HEK293 (cell line): ENCODE results near the gene SPEF1.

ENCODE experiments used
- CTCF ChIA-PET: fragments of 350-600 bp; formaldehyde crosslinking; extraction: SDS; loops from one replicate; lab custom pipeline; 2021; ENCODE audit warnings: antibody characterized with exemption; lab: Yijun Ruan, JAX
- POLR2A ChIA-PET: fragments of 300-600 bp; formaldehyde crosslinking; extraction: SDS; loops from one replicate; lab custom pipeline; 2020; ENCODE audit warnings: antibody characterized with exemption, inconsistent platforms; lab: Yijun Ruan, JAX
- H3K27ac ChIP-seq: fragments of 200-500 bp; sonication (Bioruptor generic); 2 replicates; pipeline ENCODE4 v1.5.1; 2014; ENCODE audit warnings: low read depth, low read length, control low read depth, inconsistent platforms; ENCODE audit errors: extremely low read depth
- H3K36me3 ChIP-seq, 2 experiments: fragments of 200-500 bp in 1 of 2; sonication (Bioruptor generic) in 1 of 2; 1 replicate in 1 of 2; 2 replicates in 1 of 2; pipeline ENCODE4 v1.5.1; 2014 to 2017; ENCODE audit warnings: inconsistent platforms in 2 of 2, low read length in 2 of 2; ENCODE audit not compliant: control insufficient read depth in 2 of 2, insufficient read depth in 1 of 2
- H3K4me1 ChIP-seq: fragments of 200-500 bp; sonication (Bioruptor generic); 2 replicates; pipeline ENCODE4 v1.5.1; 2014; ENCODE audit warnings: mild to moderate bottlenecking, low read length, inconsistent platforms; ENCODE audit not compliant: control insufficient read depth, insufficient read depth
- H3K4me3 ChIP-seq: 2 replicates; pipeline ENCODE4 v1.5.1; 2011; ENCODE audit warnings: low read depth, mild to moderate bottlenecking, control low read depth, low read length, moderate library complexity
- H3K9me3 ChIP-seq: fragments of 200-500 bp; sonication (Bioruptor generic); 2 replicates; pipeline ENCODE4 v1.5.1; 2014; ENCODE audit warnings: low read depth, low read length, inconsistent platforms; ENCODE audit not compliant: control insufficient read depth, insufficient read depth
- FEZF1 ChIP-seq: fragments of 450-650 bp; formaldehyde crosslinking; IDR thresholded peaks from 2 replicates; pipeline ENCODE4 v1.5.1; 2016; ENCODE audit warnings: missing biosample characterization, missing genetic modification characterization
- GFI1B ChIP-seq: fragments of 450-650 bp; formaldehyde crosslinking; IDR thresholded peaks from 2 replicates; pipeline ENCODE4 v1.5.1; 2016; ENCODE audit warnings: missing biosample characterization, missing genetic modification characterization
- KLF1 ChIP-seq: fragments of 450-650 bp; formaldehyde crosslinking; IDR thresholded peaks from 2 replicates; pipeline ENCODE4 v1.5.1; 2016; ENCODE audit warnings: missing biosample characterization, missing genetic modification characterization
- KLF7 ChIP-seq: fragments of 450-650 bp; formaldehyde crosslinking; IDR thresholded peaks from 2 replicates; pipeline ENCODE4 v1.5.1; 2016; ENCODE audit warnings: missing biosample characterization, missing genetic modification characterization, borderline replicate concordance
- MEIS1 ChIP-seq: sonication (generic); formaldehyde crosslinking; IDR thresholded peaks from 2 replicates; pipeline ENCODE4 v1.8.1; 2022; ENCODE audit warnings: missing genetic modification reagents, mild to moderate bottlenecking, borderline replicate concordance
- SP2 ChIP-seq: fragments of 450-650 bp; formaldehyde crosslinking; IDR thresholded peaks from 2 replicates; pipeline ENCODE4 v1.5.1; 2016; ENCODE audit warnings: missing biosample characterization, missing genetic modification characterization
- SP3 ChIP-seq: fragments of 450-650 bp; formaldehyde crosslinking; IDR thresholded peaks from 2 replicates; pipeline ENCODE4 v1.5.1; 2016; ENCODE audit warnings: missing biosample characterization, missing genetic modification characterization
- ZFP69B ChIP-seq: fragments of 450-650 bp; formaldehyde crosslinking; IDR thresholded peaks from 2 replicates; pipeline ENCODE4 v1.5.1; 2016; ENCODE audit warnings: missing biosample characterization, missing genetic modification characterization
- ZNF175 ChIP-seq: fragments of 450-650 bp; formaldehyde crosslinking; IDR thresholded peaks from 2 replicates; pipeline ENCODE4 v1.5.1; 2016; ENCODE audit warnings: missing biosample characterization, missing genetic modification characterization
- ZNF335 ChIP-seq: fragments of 450-650 bp; formaldehyde crosslinking; conservative IDR thresholded peaks from 2 replicates; pipeline ENCODE4 v1.5.1; 2016; ENCODE audit warnings: missing biosample characterization, missing genetic modification characterization
- ZNF501 ChIP-seq: fragments of 450-650 bp; formaldehyde crosslinking; IDR thresholded peaks from 2 replicates; pipeline ENCODE4 v1.5.1; 2016; ENCODE audit warnings: missing biosample characterization, missing genetic modification characterization
- ZNF529 ChIP-seq: fragments of 450-650 bp; formaldehyde crosslinking; IDR thresholded peaks from 2 replicates; pipeline ENCODE4 v1.5.1; 2017; ENCODE audit warnings: missing genetic modification characterization, missing biosample characterization; ENCODE audit not compliant: insufficient replicate concordance
- ZNF626 ChIP-seq: fragments of 450-650 bp; sonication (Bioruptor Pico); formaldehyde crosslinking; IDR thresholded peaks from 2 replicates; pipeline ENCODE4 v1.5.1; 2018; ENCODE audit warnings: missing biosample characterization, missing genetic modification characterization, inconsistent platforms
- ZNF701 ChIP-seq: fragments of 450-650 bp; formaldehyde crosslinking; IDR thresholded peaks from 2 replicates; pipeline ENCODE4 v1.5.1; 2016; ENCODE audit warnings: missing biosample characterization, missing genetic modification characterization
- ZNF843 ChIP-seq: fragments of 450-650 bp; formaldehyde crosslinking; IDR thresholded peaks from 2 replicates; pipeline ENCODE4 v1.5.1; 2016; ENCODE audit warnings: missing biosample characterization, missing genetic modification characterization
- ZXDB ChIP-seq: fragments of 450-650 bp; formaldehyde crosslinking; IDR thresholded peaks from 2 replicates; pipeline ENCODE4 v1.5.1; 2016; ENCODE audit warnings: missing biosample characterization, missing genetic modification characterization
- TF ChIP-seq, protein P1 (sequence below): fragments of 450-650 bp; formaldehyde crosslinking; IDR thresholded peaks from 2 replicates; pipeline ENCODE4 v1.5.1; 2016; ENCODE audit warnings: missing biosample characterization, missing genetic modification characterization
- TF ChIP-seq, protein P2 (sequence below): fragments of 450-650 bp; formaldehyde crosslinking; IDR thresholded peaks from 2 replicates; pipeline ENCODE4 v1.5.1; 2016; ENCODE audit warnings: missing biosample characterization, missing genetic modification characterization
- TF ChIP-seq, protein P3 (sequence below): fragments of 450-650 bp; formaldehyde crosslinking; IDR thresholded peaks from 2 replicates; pipeline ENCODE4 v1.5.1; 2016; ENCODE audit warnings: missing biosample characterization, missing genetic modification characterization
- TF ChIP-seq, protein P4 (sequence below): sonication (generic); formaldehyde crosslinking; IDR thresholded peaks from 2 replicates; pipeline ENCODE4 v1.8.1; 2022; ENCODE audit warnings: mild to moderate bottlenecking, moderate library complexity, missing genetic modification reagents

The SPEF1 gene

DNA sequence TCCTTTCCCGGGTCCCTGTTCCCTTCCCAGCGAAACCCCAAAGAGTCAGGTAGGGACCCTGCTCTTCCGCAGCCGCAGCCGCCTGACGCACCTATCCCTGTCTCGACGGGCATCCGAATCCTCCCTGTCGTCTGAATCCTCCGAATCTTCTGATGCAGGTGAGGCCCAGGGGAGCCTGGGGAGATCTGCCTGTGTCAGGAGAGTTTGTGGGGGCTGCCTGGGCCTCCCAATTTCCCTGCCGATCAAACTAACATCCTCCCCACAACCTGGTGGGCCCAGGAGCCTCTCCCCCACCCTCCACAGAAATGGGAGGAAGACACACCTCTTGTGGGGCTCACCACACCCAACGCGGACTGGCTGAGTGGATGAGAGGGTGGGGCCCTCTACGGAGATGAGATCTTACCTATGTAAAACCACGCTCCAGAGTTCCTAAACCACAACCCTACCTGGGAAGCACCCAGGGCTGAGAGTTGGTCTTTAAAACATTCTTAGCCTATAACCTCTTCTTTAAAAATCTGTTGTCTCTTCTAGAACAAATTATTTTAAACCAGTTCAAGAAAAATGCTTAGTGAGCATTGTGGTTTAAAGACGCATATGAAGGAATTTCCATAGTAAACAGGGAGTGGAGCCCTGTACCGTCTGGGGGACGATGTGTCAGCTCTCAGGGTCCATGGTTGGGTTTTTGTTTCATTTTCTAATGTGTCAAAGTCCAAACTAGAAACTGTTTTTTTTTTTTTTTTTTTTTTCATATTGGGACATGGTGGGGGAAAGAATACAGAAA, 16.5 kb upstream of the SPEF1 start:
- Histone ChIP-seq H3K27ac (peak overlapping the region; percentile 92), H3K4me3 (peak overlapping the region; percentile 83), H3K9me3 (no peaks in the 10 kb centered on the region), H3K4me1 (peaks cover 12% of the 10 kb centered on the region)
- POLR2A ChIA-PET, result interaction anchor here (0.7 to 2.8 kb wide), 2 partner anchors 9 to 22 kb away, joined by 4 to 40 read pairs; partner anchors contain the start of gene AP5S1
- CTCF ChIA-PET, result no interaction called here
- TF ChIP-seq ZNF843, result no peak
- no peak for TF ChIP-seq MEIS1 (CRISPR knock-in tag)
- 0 out of 2 replicates have a peak, but pooled peaks have one; percentile 17 for TF ChIP-seq SP2 (tag by site-specific recombination)
- no peak for TF ChIP-seq ZXDB (tag by site-specific recombination)
- peak; percentile 92 for TF ChIP-seq KLF1 (tag by site-specific recombination)
- TF ChIP-seq, protein P1, sequence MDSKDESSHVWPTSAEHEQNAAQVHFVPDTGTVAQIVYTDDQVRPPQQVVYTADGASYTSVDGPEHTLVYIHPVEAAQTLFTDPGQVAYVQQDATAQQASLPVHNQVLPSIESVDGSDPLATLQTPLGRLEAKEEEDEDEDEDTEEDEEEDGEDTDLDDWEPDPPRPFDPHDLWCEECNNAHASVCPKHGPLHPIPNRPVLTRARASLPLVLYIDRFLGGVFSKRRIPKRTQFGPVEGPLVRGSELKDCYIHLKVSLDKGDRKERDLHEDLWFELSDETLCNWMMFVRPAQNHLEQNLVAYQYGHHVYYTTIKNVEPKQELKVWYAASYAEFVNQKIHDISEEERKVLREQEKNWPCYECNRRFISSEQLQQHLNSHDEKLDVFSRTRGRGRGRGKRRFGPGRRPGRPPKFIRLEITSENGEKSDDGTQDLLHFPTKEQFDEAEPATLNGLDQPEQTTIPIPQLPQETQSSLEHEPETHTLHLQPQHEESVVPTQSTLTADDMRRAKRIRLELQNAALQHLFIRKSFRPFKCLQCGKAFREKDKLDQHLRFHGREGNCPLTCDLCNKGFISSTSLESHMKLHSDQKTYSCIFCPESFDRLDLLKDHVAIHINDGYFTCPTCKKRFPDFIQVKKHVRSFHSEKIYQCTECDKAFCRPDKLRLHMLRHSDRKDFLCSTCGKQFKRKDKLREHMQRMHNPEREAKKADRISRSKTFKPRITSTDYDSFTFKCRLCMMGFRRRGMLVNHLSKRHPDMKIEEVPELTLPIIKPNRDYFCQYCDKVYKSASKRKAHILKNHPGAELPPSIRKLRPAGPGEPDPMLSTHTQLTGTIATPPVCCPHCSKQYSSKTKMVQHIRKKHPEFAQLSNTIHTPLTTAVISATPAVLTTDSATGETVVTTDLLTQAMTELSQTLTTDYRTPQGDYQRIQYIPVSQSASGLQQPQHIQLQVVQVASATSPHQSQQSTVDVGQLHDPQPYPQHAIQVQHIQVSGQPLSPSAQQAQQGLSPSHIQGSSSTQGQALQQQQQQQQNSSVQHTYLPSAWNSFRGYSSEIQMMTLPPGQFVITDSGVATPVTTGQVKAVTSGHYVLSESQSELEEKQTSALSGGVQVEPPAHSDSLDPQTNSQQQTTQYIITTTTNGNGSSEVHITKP (tag by site-specific recombination), result peak; percentile 39; the same call in 1 of the 2 replicates
- TF ChIP-seq KLF7 (tag by site-specific recombination), result no peak
- no peak for TF ChIP-seq ZNF501
- peak; percentile 21 for TF ChIP-seq SP3 (tag by site-specific recombination)
- no peak for TF ChIP-seq GFI1B (tag by site-specific recombination)
- 0 out of 2 replicates have a peak, but pooled peaks have one; percentile 42 for TF ChIP-seq ZFP69B
- TF ChIP-seq ZNF529 (tag by site-specific recombination), result no peak
- TF ChIP-seq, protein P2, sequence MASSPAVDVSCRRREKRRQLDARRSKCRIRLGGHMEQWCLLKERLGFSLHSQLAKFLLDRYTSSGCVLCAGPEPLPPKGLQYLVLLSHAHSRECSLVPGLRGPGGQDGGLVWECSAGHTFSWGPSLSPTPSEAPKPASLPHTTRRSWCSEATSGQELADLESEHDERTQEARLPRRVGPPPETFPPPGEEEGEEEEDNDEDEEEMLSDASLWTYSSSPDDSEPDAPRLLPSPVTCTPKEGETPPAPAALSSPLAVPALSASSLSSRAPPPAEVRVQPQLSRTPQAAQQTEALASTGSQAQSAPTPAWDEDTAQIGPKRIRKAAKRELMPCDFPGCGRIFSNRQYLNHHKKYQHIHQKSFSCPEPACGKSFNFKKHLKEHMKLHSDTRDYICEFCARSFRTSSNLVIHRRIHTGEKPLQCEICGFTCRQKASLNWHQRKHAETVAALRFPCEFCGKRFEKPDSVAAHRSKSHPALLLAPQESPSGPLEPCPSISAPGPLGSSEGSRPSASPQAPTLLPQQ, result peak; percentile 85
- TF ChIP-seq, all 188 proteins: peak for 6
- peaks cover 12 to 55% of the 10 kb centered on the region in 2 experiments for H3K36me3 ChIP-seq

DNA sequence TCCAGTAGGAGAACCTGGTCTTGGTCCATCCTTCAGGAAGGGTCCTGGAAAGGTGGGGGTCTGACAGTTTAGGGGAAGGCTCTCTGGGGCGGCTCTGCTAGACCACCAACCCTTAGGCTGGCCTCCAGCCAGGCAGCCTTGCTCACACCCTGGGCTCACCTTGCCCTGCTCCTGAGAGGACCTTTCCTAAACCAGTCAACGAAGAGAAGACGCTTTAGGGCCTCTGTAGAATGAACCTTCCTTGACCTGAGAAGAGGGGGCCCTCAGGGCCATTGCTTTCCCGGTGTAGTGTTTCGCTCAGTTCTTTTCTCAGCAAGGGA, 15.9 kb upstream of the SPEF1 start:
- Histone ChIP-seq H3K36me3 (peaks cover 7 to 49% of the 10 kb centered on the region in 2 experiments; a peak in 2 of 3 replicates), H3K9me3 (no peaks in the 10 kb centered on the region), H3K27ac (peak overlapping the region; percentile 92), H3K4me3 (peak overlapping the region; percentile 83), H3K4me1 (peaks cover 12% of the 10 kb centered on the region)
- CTCF ChIA-PET, result no interaction called here
- TF ChIP-seq, protein P3, sequence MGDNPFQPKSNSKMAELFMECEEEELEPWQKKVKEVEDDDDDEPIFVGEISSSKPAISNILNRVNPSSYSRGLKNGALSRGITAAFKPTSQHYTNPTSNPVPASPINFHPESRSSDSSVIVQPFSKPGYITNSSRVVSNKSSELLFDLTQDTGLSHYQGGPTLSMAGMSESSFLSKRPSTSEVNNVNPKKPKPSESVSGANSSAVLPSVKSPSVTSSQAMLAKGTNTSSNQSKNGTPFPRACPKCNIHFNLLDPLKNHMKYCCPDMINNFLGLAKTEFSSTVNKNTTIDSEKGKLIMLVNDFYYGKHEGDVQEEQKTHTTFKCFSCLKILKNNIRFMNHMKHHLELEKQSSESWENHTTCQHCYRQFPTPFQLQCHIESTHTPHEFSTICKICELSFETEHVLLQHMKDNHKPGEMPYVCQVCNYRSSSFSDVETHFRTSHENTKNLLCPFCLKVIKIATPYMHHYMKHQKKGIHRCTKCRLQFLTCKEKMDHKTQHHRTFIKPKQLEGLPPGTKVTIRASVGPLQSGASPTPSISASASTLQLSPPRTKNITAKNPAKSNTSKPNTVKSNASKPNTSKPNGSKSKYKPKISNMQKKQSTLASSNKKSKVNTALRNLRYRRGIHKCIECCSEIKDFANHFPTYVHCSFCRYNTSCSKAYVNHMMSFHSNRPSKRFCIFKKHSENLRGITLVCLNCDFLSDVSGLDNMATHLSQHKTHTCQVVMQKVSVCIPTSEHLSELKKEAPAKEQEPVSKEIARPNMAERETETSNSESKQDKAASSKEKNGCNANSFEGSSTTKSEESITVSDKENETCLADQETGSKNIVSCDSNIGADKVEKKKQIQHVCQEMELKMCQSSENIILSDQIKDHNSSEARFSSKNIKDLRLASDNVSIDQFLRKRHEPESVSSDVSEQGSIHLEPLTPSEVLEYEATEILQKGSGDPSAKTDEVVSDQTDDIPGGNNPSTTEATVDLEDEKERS, result no peak
- TF ChIP-seq ZNF501 (no peak), ZNF175 (tag by site-specific recombination) (no peak), ZNF626 (tag by site-specific recombination) (no peak), FEZF1 (no peak), ZNF701 (tag by site-specific recombination) (no peak), SP2 (tag by site-specific recombination) (no peak), ZNF335 (tag by site-specific recombination) (no peak)
- TF ChIP-seq, protein P4, sequence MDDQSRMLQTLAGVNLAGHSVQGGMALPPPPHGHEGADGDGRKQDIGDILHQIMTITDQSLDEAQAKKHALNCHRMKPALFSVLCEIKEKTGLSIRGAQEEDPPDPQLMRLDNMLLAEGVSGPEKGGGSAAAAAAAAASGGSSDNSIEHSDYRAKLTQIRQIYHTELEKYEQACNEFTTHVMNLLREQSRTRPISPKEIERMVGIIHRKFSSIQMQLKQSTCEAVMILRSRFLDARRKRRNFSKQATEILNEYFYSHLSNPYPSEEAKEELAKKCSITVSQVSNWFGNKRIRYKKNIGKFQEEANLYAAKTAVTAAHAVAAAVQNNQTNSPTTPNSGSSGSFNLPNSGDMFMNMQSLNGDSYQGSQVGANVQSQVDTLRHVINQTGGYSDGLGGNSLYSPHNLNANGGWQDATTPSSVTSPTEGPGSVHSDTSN (CRISPR knock-in tag), result no peak
- POLR2A ChIA-PET, result interaction anchor here (2.8 kb wide), 1 partner anchor 23 kb away, joined by 40 read pairs; the partner anchor contains the start of gene AP5S1
